CD8-positive, alpha-beta memory T cell (primary cell): ENCODE measurements around the gene IL17B. TPM values are rescaled to one million over a fixed set of nuclear protein-coding genes. Genes with fewer than 3 reads are reported as not detected.

ENCODE experiments used
- CTCF ChIA-PET: fragments of 350-600 bp; sonication (Branson Sonifier 250); formaldehyde crosslinking; loops from one replicate; lab custom pipeline; 2021; ENCODE audit warnings: antibody characterized with exemption; lab: Charles Lee
- POLR2A ChIA-PET: fragments of 350-600 bp; sonication (Branson Sonifier 250); formaldehyde crosslinking; loops from one replicate; lab custom pipeline; 2021; ENCODE audit warnings: antibody characterized with exemption; lab: Charles Lee
- DNase-seq, 5 donors: peaks; one replicate each; pipeline versions ENCODE4 v3.0.0 to v3.0.0-alpha.2; 2020 to 2022; ENCODE audit warnings: mixed read lengths in 1 of 5
- H3K27ac ChIP-seq: one replicate; pipeline ENCODE4 v1.7.0; 2013; ENCODE audit warnings: low read depth, mild to moderate bottlenecking, low read length, moderate library complexity
- H3K27me3 ChIP-seq: 2 replicates; pipeline ENCODE4 v1.7.0; 2013; ENCODE audit warnings: low read length, mild to moderate bottlenecking; ENCODE audit not compliant: insufficient read depth, poor library complexity, severe bottlenecking
- H3K36me3 ChIP-seq: 2 replicates; pipeline ENCODE4 v1.7.0; 2013; ENCODE audit warnings: mild to moderate bottlenecking, low read length, moderate library complexity; ENCODE audit not compliant: insufficient read depth
- H3K4me1 ChIP-seq: 2 replicates; pipeline ENCODE4 v1.7.0; 2013; ENCODE audit warnings: mild to moderate bottlenecking, low read length, moderate library complexity; ENCODE audit not compliant: insufficient read depth
- H3K4me3 ChIP-seq: 2 replicates; pipeline ENCODE4 v1.7.0; 2013; ENCODE audit warnings: mild to moderate bottlenecking, low read length
- H3K9me3 ChIP-seq: 2 replicates; pipeline ENCODE4 v1.7.0; 2013; ENCODE audit warnings: mild to moderate bottlenecking, low read length
- H3K27ac Mint-ChIP-seq, 8 donors: one replicate each; pipeline ENCODE4 v1.8.0; 2020 to 2021; ENCODE audit warnings: mixed read lengths in 8 of 8, mild to moderate bottlenecking in 6 of 8, inconsistent platforms in 3 of 8, moderate library complexity in 3 of 8
- H3K27me3 Mint-ChIP-seq, 2 donors: one replicate each; pipeline ENCODE4 v1.8.0; 2020 to 2021; ENCODE audit warnings: mixed read lengths in 2 of 2, mild to moderate bottlenecking in 1 of 2, moderate library complexity in 1 of 2
- H3K36me3 Mint-ChIP-seq, 3 donors: one replicate each; pipeline ENCODE4 v1.8.0; 2020 to 2021; ENCODE audit warnings: mixed read lengths in 3 of 3, inconsistent platforms in 1 of 3, mild to moderate bottlenecking in 1 of 3
- H3K4me1 Mint-ChIP-seq, 3 donors: one replicate each; pipeline ENCODE4 v1.8.0; 2020 to 2021; ENCODE audit warnings: mixed read lengths in 3 of 3, inconsistent platforms in 1 of 3, mild to moderate bottlenecking in 1 of 3
- H3K4me3 Mint-ChIP-seq, 7 donors: one replicate each; pipeline ENCODE4 v1.8.0; 2020 to 2021; ENCODE audit warnings: mixed read lengths in 7 of 7, mild to moderate bottlenecking in 6 of 7, moderate library complexity in 4 of 7, inconsistent platforms in 2 of 7
- H3K9me3 Mint-ChIP-seq, 5 donors: one replicate each; pipeline ENCODE4 v1.8.0; 2020 to 2022; ENCODE audit warnings: mixed read lengths in 5 of 5, mild to moderate bottlenecking in 3 of 5, moderate library complexity in 2 of 5, inconsistent platforms in 1 of 5
- polyA plus RNA-seq: library from polyadenylated mRNA; unstranded; fragments of 300-500 nt; fragmentation: Illumina TruSeq; gene quantifications from one replicate; pipeline ENCODE4 v1.2.3, GENCODE V29; 2021
- total RNA-seq, 2 experiments: library from RNA; stranded (reverse); gene quantifications; one replicate each; pipeline ENCODE4 v1.2.3, GENCODE V29; 2021

Gene IL17B
- total and polyA plus RNA-seq, 3 experiments from 2014 or later = not detected

DNA sequence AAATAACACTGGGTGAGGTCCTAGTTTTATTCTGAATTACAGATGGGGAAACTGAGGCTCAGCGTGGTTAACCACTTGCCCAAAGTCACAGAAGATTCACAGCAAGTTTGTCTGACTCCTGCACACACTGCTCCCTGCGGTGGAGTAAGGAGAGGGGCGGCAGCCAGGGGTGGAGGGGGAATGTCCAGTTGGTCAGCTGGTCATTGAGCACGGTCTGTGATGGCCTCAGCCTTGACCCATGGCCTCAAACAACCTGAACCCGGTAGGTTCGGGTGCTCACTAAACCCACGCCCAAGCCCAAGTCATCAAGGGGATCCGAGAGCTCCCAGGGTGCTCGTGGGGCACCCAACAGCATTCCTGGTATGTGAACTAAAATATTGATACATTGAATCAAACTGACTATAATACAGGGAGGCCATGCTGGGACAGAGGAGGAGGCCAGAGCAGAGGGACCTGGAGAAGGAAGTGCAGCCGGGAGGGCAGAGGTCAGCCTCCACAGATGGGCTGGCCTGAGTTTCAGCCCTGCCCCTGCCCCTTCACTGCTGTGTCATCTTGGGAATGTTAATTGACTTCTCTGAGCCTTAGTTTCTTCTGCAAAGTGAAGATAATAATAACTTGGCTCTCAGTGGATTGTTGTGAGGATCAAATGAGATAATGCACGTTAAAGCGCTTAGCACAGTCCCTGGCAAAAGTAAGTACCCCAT lies 3.6 kb upstream of the IL17B start:
- no peaks in the 10 kb centered on the region for H3K9me3 ChIP-seq
- Mint-ChIP-seq H3K27me3 (peaks cover 6 to 18% of the 10 kb centered on the region in 2 donors), H3K27ac (no peak overlapping the region), H3K4me1 (peaks cover 0 to 6% (median 4%) of the 10 kb centered on the region in 3 donors), H3K9me3 (no peaks in the 10 kb centered on the region), H3K4me3 (no peak overlapping the region), H3K36me3 (no peaks in the 10 kb centered on the region)
- H3K4me1 ChIP-seq = no peaks in the 10 kb centered on the region
- ChIA-PET POLR2A (no interaction called here), CTCF (interaction anchor here (0.7 to 3.5 kb wide), 11 partner anchors 8 to 182 kb away, joined by 3 to 25 read pairs (median 4); no protein-coding TSS in a partner anchor)
- no peak for DNase-seq
- H3K36me3 ChIP-seq = no peaks in the 10 kb centered on the region
- no peaks in the 10 kb centered on the region for H3K27me3 ChIP-seq
- H3K27ac ChIP-seq = no peak overlapping the region
- no peak overlapping the region for H3K4me3 ChIP-seq

DNA sequence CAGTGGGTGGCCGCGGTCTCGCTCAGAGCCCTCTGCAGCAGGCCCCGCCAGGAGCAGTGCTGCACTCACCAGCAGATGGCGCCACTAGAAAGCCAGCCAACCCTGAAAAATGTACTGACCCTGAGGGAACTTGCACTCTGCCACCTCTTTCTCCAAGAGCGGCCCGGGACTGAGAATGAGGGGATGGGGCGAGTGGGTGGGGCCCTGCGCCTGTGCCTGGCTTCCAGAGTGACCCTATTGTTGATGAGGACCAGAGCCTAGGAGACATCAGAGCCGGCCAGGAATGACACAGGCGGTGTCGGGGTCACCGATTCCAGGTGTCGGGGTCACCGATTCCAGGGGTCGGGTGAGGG lies 2.9 kb upstream of the IL17B start:
- H3K4me1 ChIP-seq = no peaks in the 10 kb centered on the region
- no peak overlapping the region for H3K4me3 Mint-ChIP-seq
- POLR2A ChIA-PET = no interaction called here
- H3K36me3 ChIP-seq = no peaks in the 10 kb centered on the region
- no peak overlapping the region for H3K4me3 ChIP-seq
- peaks cover 0 to 6% (median 4%) of the 10 kb centered on the region in 3 donors for H3K4me1 Mint-ChIP-seq
- peak overlapping the region in 1 of 8 donors; percentile 39 for H3K27ac Mint-ChIP-seq
- H3K9me3 Mint-ChIP-seq = no peaks in the 10 kb centered on the region
- no peaks in the 10 kb centered on the region for H3K9me3 ChIP-seq
- peaks cover 9 to 18% of the 10 kb centered on the region in 2 donors for H3K27me3 Mint-ChIP-seq
- peak; percentile 39 to 74 (median 55) for DNase-seq
- no peaks in the 10 kb centered on the region for H3K27me3 ChIP-seq
- H3K27ac ChIP-seq = no peak overlapping the region
- CTCF ChIA-PET = interaction anchor here (0.7 to 3.5 kb wide), 17 partner anchors 8 to 184 kb away, joined by 3 to 25 read pairs (median 4); no protein-coding TSS in a partner anchor
- H3K36me3 Mint-ChIP-seq = no peaks in the 10 kb centered on the region

DNA sequence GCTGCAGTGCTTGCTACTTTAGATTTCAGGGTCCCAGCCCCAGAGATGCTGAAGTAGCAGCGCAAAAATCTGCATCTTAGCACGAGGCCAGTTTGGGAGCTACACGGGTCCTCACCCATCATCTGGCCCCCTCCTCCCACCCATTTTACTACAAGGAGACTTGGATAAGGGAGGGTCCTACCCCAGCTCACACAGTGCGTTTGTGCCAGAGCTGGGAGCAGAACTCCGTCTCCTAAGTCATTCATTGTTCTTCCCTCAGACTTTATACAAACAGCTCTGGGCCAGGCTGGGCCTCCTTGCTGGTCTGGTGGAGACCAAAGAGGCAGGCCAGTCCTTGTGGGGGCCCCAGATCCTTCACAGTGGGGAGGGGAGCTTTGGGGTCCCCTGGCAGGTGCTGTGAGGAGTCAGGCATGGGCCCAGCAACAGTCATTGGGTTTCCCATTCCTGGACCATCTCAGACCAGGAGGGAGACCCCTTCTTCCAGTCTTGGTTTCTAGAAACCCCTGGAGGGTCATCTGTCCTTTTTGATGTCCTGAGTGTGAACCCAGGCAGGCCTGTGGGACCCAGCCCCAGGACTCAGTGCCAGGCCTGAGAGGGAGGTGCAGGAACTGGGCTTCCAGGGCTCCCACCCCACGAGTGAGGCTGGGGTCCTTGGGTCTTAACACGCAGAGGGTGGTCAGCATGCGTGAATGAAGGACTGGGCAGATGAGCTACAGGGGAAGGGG lies 2.3 kb upstream of the IL17B start:
- Mint-ChIP-seq H3K27ac (peak overlapping the region in 1 of 8 donors; percentile 39), H3K4me3 (no peak overlapping the region), H3K9me3 (no peaks in the 10 kb centered on the region), H3K27me3 (peaks cover 10 to 18% of the 10 kb centered on the region in 2 donors), H3K4me1 (peaks cover 0 to 6% (median 4%) of the 10 kb centered on the region in 3 donors), H3K36me3 (no peaks in the 10 kb centered on the region)
- ChIA-PET POLR2A (no interaction called here), CTCF (interaction anchor here (0.7 to 3.5 kb wide), 17 partner anchors 8 to 185 kb away, joined by 3 to 25 read pairs (median 4); no protein-coding TSS in a partner anchor)
- Histone ChIP-seq H3K4me1 (no peaks in the 10 kb centered on the region), H3K36me3 (no peaks in the 10 kb centered on the region), H3K9me3 (no peaks in the 10 kb centered on the region), H3K27ac (no peak overlapping the region), H3K27me3 (no peaks in the 10 kb centered on the region), H3K4me3 (no peak overlapping the region)
- no peak for DNase-seq

DNA sequence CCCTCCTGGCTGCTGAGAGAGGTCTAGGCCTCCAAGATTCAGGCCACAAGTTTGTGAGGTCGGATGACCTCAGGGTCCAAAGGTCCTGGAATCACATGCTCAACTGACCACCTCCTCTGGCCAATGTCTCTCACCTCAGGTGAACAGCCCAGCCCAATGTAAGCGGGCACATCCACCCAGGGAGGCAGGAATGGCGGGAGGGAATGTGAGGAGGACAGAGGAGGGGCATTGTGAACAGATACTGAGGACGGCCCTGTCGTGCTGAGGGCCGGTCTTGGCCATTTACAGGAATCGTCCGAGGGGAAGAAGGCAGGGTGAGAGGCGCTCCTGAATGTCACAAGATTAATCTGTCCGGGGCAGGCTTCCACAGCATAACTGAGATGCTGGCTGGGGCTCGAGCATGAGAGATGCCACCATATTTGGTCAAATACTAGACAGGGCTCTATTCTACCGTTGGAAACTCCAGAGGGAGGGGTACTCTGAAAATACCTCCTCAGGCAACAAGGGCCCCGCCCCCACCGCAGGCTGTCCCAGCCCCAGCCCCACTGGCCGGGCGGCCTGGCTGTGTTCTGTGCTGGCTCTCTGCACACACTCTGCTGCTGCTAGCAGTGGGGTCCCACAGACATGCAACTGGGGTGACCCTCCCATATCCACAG lies 1.5 kb upstream of the IL17B start:
- H3K9me3 ChIP-seq = no peaks in the 10 kb centered on the region
- H3K27ac Mint-ChIP-seq = no peak overlapping the region
- POLR2A ChIA-PET = no interaction called here

DNA sequence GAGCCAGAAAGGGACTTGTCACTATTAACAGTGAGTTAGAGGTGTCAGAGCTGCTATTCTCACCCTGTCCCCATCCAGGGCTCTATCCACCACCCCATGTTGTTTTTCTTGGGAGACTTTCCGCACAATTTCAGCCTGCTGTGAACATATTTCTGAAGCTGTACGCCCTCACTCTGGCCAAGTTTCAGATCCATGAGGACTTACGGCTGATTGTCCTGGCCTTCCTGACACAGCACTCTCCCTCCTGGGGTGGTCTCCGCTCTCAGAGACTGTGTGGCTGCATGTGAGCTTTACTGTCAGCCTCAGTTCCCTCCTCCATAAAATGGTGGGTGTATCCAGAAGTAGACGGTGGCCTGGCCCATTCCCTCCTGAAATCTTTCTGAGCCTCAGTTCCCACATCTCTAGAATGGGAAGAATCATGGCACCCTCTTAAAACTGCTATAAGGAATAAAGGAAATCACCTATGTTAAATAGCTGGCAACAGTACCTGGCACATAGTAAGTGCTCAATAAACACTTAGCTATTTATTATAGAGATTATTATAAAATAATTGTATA lies 804 bp upstream of the IL17B start:
- Mint-ChIP-seq H3K4me3 (no peak overlapping the region), H3K9me3 (no peaks in the 10 kb centered on the region), H3K27me3 (peaks cover 10 to 18% of the 10 kb centered on the region in 2 donors), H3K4me1 (peaks cover 0 to 6% (median 4%) of the 10 kb centered on the region in 3 donors), H3K27ac (no peak overlapping the region), H3K36me3 (peaks cover 0 to 4% (median 0%) of the 10 kb centered on the region in 3 donors)
- Histone ChIP-seq H3K36me3 (no peaks in the 10 kb centered on the region), H3K4me1 (no peaks in the 10 kb centered on the region), H3K27ac (no peak overlapping the region), H3K9me3 (no peaks in the 10 kb centered on the region), H3K27me3 (no peaks in the 10 kb centered on the region), H3K4me3 (no peak overlapping the region)
- ChIA-PET POLR2A (no interaction called here), CTCF (interaction anchor here (0.8 to 15.7 kb wide), 7 partner anchors 8 to 185 kb away, joined by 3 to 221 read pairs (median 6); no protein-coding TSS in a partner anchor)
- DNase-seq = no peak

More for the DNA sequence above, 1.5 kb upstream of the IL17B start:
- no peaks in the 10 kb centered on the region for H3K9me3 Mint-ChIP-seq
- H3K4me1 Mint-ChIP-seq = peaks cover 0 to 6% (median 4%) of the 10 kb centered on the region in 3 donors
- Histone ChIP-seq H3K4me3 (no peak overlapping the region), H3K27me3 (no peaks in the 10 kb centered on the region), H3K27ac (no peak overlapping the region), H3K36me3 (no peaks in the 10 kb centered on the region), H3K4me1 (no peaks in the 10 kb centered on the region)
- H3K36me3 Mint-ChIP-seq = peaks cover 0 to 4% (median 0%) of the 10 kb centered on the region in 3 donors
- no peak overlapping the region for H3K4me3 Mint-ChIP-seq
- CTCF ChIA-PET = interaction anchor here (0.7 to 15.7 kb wide), 18 partner anchors 8 to 186 kb away, joined by 3 to 221 read pairs (median 5); no protein-coding TSS in a partner anchor
- no peak for DNase-seq
- H3K27me3 Mint-ChIP-seq = peaks cover 10 to 18% of the 10 kb centered on the region in 2 donors

DNA sequence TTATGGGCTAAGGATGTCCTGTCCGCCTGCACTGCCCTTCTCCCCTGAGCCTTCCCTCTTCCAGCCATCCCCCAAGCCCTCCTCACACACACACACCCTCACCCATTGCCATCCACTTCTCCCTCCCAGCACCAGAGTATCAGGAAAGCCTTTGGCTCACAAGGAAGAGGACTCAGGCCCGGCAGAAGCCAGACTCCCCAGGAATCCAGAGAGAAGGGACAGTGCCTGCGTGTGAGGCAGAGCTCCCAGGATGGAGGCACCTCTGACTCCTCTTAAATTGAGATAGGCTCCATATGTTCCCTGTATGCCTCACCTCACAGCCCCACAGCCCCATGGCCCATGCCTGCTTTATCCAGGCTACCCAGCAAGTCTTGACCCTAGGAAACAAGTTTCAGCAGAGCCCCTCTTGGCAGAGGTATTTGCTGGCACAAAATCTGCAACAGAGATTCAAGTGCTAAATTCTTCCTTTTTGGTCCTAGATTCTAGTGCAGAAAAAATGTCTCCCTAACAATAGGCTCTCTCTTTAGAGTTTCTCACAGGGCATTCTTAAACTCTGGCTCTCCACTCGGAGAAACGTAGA lies 761 bp downstream of the IL17B start:
- Histone ChIP-seq H3K27ac (no peak overlapping the region), H3K27me3 (no peaks in the 10 kb centered on the region), H3K9me3 (no peaks in the 10 kb centered on the region), H3K4me3 (no peak overlapping the region), H3K4me1 (no peaks in the 10 kb centered on the region), H3K36me3 (no peaks in the 10 kb centered on the region)
- Mint-ChIP-seq H3K4me3 (no peak overlapping the region), H3K9me3 (no peaks in the 10 kb centered on the region), H3K27me3 (peaks cover 8 to 14% of the 10 kb centered on the region in 2 donors), H3K27ac (no peak overlapping the region), H3K36me3 (peaks cover 0 to 4% (median 0%) of the 10 kb centered on the region in 3 donors), H3K4me1 (peaks cover 0 to 6% (median 4%) of the 10 kb centered on the region in 3 donors)
- CTCF ChIA-PET = interaction anchor here (2.0 to 15.7 kb wide), 2 partner anchors 64 to 184 kb away, joined by 8 to 221 read pairs; no protein-coding TSS in a partner anchor
- DNase-seq = no peak
- POLR2A ChIA-PET = no interaction called here

DNA sequence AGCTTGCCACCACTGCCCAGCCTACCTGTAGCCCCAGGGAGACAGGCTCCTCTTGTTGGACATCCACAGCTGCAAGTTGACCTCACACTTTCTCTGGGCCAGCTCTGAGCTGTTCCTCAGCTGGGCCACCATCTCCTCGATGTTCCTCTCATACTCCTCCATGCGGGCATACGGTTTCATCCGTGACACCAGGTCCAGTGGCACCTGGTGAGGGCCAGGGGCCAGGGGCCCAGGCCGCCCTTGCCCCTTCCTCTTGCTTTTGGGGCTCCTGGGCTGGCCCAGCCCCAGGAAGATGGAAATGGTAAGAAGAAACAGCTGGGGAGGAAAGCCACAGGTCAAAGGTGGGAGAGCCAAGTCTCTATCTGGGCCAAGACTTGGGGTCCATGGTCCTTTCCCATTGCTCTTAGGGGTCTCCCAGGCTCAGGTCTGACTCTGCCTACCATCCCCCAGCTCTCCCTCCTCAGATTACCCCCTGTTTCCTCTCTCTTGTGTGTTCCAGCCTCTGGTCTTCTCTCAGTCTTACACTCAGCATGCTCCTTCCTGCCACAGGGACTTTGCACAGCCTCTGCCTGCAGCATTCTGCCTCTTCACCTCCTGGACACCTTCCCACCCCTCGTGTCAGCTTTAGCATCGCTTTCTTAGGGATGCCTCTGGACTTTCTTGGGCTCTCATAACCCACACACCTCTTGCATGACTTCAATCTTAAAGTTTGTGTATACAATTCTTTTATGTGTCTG lies 2.2 kb downstream of the IL17B start:
- POLR2A ChIA-PET = no interaction called here
- Mint-ChIP-seq H3K4me1 (peaks cover 0 to 3% (median 2%) of the 10 kb centered on the region in 3 donors), H3K9me3 (no peaks in the 10 kb centered on the region), H3K4me3 (no peak overlapping the region), H3K27me3 (peaks cover 8 to 10% of the 10 kb centered on the region in 2 donors), H3K36me3 (peaks cover 0 to 4% (median 0%) of the 10 kb centered on the region in 3 donors), H3K27ac (peak overlapping the region in 1 of 8 donors; percentile 60)
- no peak overlapping the region for H3K27ac ChIP-seq
- CTCF ChIA-PET = interaction anchor here (0.9 to 15.7 kb wide), 3 partner anchors 11 to 62 kb away, joined by 3 to 221 read pairs (median 4); no protein-coding TSS in a partner anchor
- DNase-seq = no peak
- no peaks in the 10 kb centered on the region for H3K9me3 ChIP-seq
- H3K4me1 ChIP-seq = no peaks in the 10 kb centered on the region
- no peaks in the 10 kb centered on the region for H3K36me3 ChIP-seq
- H3K27me3 ChIP-seq = no peaks in the 10 kb centered on the region
- no peak overlapping the region for H3K4me3 ChIP-seq
